HepG2 (cell line): ENCODE results near the gene IQGAP2.

Experiments
- CBX1 ChIP-seq: IDR thresholded peaks from one replicate; pipeline ENCODE4 v1.6.1; 2016; ENCODE audit warnings: antibody characterized with exemption, low read depth
- CBX2 ChIP-seq, 2 experiments: fragments of 200-600 bp in 1 of 2; sonication (generic); formaldehyde crosslinking in 1 of 2; IDR thresholded peaks; 2 replicates each; pipeline versions ENCODE4 v1.7.0 to v1.8.1; 2018 to 2022; ENCODE audit warnings: low read depth in 2 of 2, low read length in 1 of 2, mild to moderate bottlenecking in 1 of 2, missing genetic modification reagents in 1 of 2
- GLI4 ChIP-seq: sonication (generic); formaldehyde crosslinking; IDR thresholded peaks from 2 replicates; pipeline ENCODE4 v1.5.1; 2020; ENCODE audit warnings: missing genetic modification reagents, mild to moderate bottlenecking, moderate library complexity, borderline replicate concordance
- JUN ChIP-seq: sonication (generic); formaldehyde crosslinking; IDR thresholded peaks from 2 replicates; pipeline ENCODE4 v1.4.0; 2020; ENCODE audit warnings: mild to moderate bottlenecking, missing genetic modification reagents
- MXI1 ChIP-seq: IDR thresholded peaks from 3 replicates; pipeline ENCODE4 v1.6.1; 2012; ENCODE audit warnings: low read depth, low read length, inconsistent platforms, borderline replicate concordance
- RAD21 ChIP-seq: fragments of 450-650 bp; formaldehyde crosslinking; IDR thresholded peaks from 2 replicates; pipeline ENCODE4 v1.5.0; 2020; ENCODE audit warnings: mild to moderate bottlenecking
- SMC3 ChIP-seq: IDR thresholded peaks from 2 replicates; pipeline ENCODE4 v1.6.1; 2011; ENCODE audit warnings: low read length, improper control_type of control experiment
- THRA ChIP-seq: sonication (generic); formaldehyde crosslinking; IDR thresholded peaks from 2 replicates; pipeline ENCODE4 v1.4.0; 2020; ENCODE audit warnings: missing genetic modification reagents, borderline replicate concordance
- ZNF709 ChIP-seq: sonication (generic); formaldehyde crosslinking; IDR thresholded peaks from 2 replicates; pipeline ENCODE4 v1.5.0; 2020; ENCODE audit warnings: mild to moderate bottlenecking, missing genetic modification reagents
- TF ChIP-seq, protein P1 (sequence below): sonication (generic); formaldehyde crosslinking; IDR thresholded peaks from 2 replicates; pipeline ENCODE4 v1.5.0; 2020; ENCODE audit warnings: missing genetic modification reagents
- TF ChIP-seq, protein P2 (sequence below), 2 experiments: IDR thresholded peaks; 2 replicates each; pipeline ENCODE4 v1.6.1; 2011 to 2012; ENCODE audit warnings: low read length in 2 of 2, borderline replicate concordance in 1 of 2, low read depth in 1 of 2, mild to moderate bottlenecking in 1 of 2, moderate library complexity in 1 of 2
- TF ChIP-seq, protein P3 (sequence below): sonication (generic); formaldehyde crosslinking; IDR thresholded peaks from 2 replicates; pipeline ENCODE4 v1.5.0; 2020; ENCODE audit warnings: mild to moderate bottlenecking, missing genetic modification reagents, moderate library complexity
- TF ChIP-seq, protein P4 (sequence below): IDR thresholded peaks from 2 replicates; pipeline ENCODE4 v1.6.1; 2012; ENCODE audit warnings: inconsistent platforms

DNA sequence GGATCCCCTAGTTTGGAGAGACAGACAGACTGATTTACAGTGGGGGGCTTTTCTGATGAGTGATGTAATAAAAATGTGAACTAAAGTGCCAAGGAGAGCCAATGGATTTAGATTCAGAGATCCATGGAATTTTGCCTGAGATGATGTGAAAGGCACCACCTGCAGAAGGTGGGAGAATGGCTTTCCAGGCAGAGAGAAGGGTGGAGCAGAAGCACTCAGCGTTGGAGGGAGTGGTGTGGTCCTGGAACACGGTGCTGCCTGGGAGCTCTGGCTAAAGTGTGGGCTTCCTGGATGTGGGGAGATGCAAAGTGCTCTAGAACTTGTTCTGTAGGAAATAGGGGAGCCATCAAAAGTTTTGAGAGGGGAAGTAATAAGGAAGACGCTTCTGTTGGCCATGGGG, 57.0 kb downstream of the IQGAP2 start:
- no peak for TF ChIP-seq JUN (CRISPR knock-in tag)
- TF ChIP-seq, protein P1, sequence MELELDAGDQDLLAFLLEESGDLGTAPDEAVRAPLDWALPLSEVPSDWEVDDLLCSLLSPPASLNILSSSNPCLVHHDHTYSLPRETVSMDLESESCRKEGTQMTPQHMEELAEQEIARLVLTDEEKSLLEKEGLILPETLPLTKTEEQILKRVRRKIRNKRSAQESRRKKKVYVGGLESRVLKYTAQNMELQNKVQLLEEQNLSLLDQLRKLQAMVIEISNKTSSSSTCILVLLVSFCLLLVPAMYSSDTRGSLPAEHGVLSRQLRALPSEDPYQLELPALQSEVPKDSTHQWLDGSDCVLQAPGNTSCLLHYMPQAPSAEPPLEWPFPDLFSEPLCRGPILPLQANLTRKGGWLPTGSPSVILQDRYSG: no peak
- TF ChIP-seq CBX1: no peak
- no peak for TF ChIP-seq THRA (CRISPR knock-in tag)
- TF ChIP-seq, protein P2, sequence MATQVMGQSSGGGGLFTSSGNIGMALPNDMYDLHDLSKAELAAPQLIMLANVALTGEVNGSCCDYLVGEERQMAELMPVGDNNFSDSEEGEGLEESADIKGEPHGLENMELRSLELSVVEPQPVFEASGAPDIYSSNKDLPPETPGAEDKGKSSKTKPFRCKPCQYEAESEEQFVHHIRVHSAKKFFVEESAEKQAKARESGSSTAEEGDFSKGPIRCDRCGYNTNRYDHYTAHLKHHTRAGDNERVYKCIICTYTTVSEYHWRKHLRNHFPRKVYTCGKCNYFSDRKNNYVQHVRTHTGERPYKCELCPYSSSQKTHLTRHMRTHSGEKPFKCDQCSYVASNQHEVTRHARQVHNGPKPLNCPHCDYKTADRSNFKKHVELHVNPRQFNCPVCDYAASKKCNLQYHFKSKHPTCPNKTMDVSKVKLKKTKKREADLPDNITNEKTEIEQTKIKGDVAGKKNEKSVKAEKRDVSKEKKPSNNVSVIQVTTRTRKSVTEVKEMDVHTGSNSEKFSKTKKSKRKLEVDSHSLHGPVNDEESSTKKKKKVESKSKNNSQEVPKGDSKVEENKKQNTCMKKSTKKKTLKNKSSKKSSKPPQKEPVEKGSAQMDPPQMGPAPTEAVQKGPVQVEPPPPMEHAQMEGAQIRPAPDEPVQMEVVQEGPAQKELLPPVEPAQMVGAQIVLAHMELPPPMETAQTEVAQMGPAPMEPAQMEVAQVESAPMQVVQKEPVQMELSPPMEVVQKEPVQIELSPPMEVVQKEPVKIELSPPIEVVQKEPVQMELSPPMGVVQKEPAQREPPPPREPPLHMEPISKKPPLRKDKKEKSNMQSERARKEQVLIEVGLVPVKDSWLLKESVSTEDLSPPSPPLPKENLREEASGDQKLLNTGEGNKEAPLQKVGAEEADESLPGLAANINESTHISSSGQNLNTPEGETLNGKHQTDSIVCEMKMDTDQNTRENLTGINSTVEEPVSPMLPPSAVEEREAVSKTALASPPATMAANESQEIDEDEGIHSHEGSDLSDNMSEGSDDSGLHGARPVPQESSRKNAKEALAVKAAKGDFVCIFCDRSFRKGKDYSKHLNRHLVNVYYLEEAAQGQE (IDR thresholded peaks at IDR 0.05; ENCODE audit: borderline replicate concordance in 1 of 2, low read depth in 1 of 2, low read length in 2 of 2): no peak
- no peak for TF ChIP-seq MXI1
- TF ChIP-seq, protein P3, sequence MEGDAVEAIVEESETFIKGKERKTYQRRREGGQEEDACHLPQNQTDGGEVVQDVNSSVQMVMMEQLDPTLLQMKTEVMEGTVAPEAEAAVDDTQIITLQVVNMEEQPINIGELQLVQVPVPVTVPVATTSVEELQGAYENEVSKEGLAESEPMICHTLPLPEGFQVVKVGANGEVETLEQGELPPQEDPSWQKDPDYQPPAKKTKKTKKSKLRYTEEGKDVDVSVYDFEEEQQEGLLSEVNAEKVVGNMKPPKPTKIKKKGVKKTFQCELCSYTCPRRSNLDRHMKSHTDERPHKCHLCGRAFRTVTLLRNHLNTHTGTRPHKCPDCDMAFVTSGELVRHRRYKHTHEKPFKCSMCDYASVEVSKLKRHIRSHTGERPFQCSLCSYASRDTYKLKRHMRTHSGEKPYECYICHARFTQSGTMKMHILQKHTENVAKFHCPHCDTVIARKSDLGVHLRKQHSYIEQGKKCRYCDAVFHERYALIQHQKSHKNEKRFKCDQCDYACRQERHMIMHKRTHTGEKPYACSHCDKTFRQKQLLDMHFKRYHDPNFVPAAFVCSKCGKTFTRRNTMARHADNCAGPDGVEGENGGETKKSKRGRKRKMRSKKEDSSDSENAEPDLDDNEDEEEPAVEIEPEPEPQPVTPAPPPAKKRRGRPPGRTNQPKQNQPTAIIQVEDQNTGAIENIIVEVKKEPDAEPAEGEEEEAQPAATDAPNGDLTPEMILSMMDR (CRISPR knock-in tag): no peak
- TF ChIP-seq ZNF709 (CRISPR knock-in tag): no peak
- TF ChIP-seq, protein P4, sequence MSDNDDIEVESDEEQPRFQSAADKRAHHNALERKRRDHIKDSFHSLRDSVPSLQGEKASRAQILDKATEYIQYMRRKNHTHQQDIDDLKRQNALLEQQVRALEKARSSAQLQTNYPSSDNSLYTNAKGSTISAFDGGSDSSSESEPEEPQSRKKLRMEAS: no peak
- no peak for TF ChIP-seq SMC3
- TF ChIP-seq CBX2 (IDR thresholded peaks at IDR 0.05; ENCODE audit: low read depth, low read length): no peak
- TF ChIP-seq CBX2 (CRISPR knock-in tag; IDR thresholded peaks at IDR 0.05; ENCODE audit: low read depth): no peak
- TF ChIP-seq RAD21 (CRISPR knock-in tag): no peak
- no peak for TF ChIP-seq GLI4 (CRISPR knock-in tag)
